DMS 273 treated with DMSO at 0.1 percent for 48 hours (cell line): ENCODE measurements around the gene ADAMTS3.
"Not testable (repeated sequence)": the region's sequence is repeated elsewhere in the genome, so short reads cannot be mapped to it uniquely, and the experiment has no call there.

ENCODE experiments used
- DNase-seq: peaks from one replicate; lab custom pipeline; 2025; lab: John Stamatoyannopoulos, UW

ADAMTS3 gene

DNA sequence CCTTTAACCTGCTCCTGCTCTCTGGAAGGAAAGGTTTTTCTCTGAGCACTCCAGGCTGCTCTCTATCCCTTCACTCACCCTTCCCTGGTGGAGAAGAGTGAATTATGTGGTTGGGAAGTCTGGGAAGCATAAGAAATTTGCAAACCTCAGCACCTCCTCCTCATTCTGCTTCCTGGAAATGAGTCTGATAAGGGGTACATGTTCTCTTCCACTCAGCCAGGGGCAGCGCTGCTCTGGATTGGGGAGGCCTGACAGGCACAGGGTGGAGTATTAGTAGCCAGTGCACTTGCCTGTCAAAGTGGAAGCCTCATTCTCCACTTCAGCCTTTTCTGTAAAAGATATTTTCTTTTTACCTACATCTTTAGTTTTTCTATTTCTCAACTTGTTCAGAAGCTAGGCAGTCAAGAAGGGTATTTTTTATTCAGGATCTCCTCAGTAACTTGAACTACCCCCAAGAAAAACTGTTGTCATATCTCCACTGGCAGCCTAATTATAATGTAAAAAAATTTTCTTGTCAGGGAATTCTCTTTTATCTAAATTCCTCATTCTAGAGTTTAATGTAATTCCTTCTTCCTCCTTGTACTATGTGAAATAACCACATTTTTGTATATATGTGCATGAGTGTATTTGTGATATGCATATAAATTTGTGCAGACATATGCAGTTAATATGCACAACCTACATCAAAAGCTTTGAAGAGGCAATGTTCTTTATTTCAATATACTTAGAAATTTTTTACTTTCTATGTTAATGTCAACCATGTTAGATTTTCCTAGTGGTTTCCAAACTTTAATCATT lies 15.3 kb downstream of the ADAMTS3 start:
- no peak for DNase-seq

DNA sequence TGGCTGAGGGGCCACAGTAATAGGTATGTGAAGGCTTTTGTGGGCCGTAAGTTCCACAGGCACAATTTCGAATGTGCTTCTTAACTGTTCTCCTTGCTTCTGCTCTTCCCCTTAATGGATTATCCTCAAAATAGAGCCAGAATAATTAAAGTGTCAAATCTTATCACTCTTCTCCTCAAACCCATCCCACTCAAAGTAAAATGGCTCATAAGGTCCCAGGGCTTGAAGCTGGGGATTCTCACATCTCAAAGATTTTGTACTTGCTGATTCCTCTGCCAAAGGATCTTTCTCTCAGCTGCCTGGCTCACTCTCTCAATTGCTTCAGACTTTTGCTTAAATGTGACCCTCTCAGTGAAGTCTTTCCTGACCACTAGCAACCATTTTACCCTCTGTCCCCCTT lies 16.6 kb downstream of the ADAMTS3 start:
- DNase-seq: no peak

DNA sequence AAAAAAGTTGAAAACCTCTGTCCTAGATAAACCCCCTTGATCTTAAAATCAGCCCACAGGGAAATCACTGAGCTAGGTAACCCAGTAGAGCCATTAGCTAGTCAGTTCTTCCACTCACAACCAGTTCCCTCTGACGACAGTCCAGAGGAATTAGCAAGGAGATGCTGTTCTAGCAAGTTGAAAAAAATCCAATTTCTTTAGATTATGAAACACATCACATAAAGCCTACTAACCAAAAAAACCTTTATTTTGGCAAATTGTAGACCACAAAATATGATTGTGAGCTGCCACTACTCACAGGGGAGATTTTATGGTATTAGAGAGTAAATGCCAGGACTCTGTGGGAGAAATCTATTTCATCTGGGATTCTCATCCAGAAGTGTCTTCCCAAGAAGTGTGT lies 22.6 kb downstream of the ADAMTS3 start:
- no peak for DNase-seq

DNA sequence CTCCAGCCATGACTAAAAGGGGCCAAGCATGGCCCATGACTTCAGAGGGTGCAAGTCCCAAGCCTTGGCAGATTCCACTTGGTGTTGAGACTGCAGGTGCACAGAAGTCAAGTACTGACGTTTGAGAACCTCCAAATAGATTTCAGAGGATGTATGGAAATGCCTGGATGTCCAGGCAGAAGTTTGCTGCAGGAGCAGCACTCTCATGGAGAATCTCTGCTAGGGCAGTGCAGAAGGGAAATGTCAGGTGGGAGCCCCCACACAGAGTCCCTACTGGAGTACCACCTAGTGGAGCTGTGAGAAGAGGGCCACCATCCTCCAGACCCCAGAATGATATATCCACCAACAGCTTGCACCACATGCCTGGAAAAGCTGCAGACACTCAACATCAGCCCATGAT lies 28.3 kb downstream of the ADAMTS3 start:
- not testable (repeated sequence) for DNase-seq

DNA sequence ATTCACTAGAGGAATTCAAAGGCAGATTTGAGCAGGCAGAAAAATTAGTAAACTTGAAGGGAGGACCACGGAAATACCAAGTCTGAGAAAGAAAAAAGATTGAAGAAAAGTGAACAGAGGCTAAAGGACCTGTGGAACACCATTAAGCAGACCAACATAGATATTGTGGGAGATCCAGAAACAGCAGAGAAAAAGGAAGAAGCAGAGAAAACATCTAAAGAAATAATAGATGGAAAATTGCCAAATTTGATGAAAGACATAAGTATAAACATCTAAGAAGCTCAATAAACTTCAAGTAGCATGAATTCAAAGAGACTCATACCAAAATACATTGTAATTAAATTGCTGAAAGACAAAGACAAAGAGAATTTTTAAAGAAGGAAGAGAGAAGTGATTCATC lies 31.0 kb downstream of the ADAMTS3 start:
- DNase-seq: no peak

DNA sequence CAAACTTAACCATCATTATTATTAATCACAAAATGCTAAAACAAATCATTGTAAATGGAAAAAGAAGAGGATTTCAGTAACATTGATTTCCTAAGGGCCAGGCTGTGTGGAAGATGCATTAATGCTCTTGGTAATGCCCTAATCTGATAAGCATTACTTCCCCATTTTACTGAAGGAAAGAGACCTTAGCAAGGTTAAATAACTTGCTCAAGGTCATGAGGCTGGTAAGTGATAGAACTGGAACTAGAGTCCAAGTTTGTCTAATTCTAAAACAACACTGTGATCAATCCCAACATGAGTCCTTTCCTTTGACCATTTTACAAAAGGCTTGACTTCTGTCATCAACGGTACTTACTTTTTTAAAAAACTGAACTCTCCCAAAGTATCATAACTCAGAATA lies 32.6 kb downstream of the ADAMTS3 start:
- DNase-seq: no peak

DNA sequence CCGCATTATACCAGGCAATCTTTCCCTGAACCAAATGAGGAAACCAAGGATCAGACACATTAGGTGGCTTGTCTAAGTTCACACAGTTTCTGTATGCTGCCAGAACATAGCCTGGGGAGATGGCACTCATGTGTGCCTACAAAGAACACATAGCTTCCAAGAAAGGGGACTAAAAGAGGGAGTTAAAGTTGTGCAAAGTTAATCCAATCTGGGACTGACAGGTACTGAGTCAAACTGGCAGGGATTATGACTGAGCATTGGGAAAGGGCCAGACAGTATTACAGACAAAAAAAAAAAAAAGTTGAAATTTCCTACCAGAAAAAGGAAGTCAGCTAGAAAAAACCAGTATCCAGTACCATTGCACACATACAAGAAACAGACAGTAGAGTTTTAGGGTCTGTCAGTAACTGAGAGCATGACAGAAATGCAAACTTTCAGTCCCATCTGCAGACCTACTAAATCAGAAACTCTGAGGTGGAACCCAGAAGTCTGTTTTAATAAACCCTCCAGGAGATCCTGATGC lies 37.2 kb downstream of the ADAMTS3 start:
- DNase-seq: no peak

DNA sequence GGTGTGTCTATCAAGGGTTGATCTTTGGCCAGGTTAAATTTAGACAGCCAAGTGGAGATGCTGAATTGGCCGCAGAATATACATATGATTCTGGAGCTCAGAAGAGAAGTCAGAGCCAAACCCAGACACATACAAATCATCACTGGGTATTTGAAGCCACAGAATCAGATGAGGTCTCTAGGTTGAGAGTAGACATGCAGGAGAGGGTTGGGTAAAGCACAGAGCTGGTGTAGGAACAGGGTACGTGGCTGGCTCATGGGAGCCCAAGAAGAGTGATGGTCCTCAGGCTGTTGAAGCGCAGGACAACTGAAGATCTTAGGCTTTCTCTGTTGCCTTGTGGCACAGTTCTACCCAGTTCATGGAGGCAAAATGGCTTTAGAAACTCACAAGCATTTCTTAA lies 37.7 kb downstream of the ADAMTS3 start:
- DNase-seq: no peak

DNA sequence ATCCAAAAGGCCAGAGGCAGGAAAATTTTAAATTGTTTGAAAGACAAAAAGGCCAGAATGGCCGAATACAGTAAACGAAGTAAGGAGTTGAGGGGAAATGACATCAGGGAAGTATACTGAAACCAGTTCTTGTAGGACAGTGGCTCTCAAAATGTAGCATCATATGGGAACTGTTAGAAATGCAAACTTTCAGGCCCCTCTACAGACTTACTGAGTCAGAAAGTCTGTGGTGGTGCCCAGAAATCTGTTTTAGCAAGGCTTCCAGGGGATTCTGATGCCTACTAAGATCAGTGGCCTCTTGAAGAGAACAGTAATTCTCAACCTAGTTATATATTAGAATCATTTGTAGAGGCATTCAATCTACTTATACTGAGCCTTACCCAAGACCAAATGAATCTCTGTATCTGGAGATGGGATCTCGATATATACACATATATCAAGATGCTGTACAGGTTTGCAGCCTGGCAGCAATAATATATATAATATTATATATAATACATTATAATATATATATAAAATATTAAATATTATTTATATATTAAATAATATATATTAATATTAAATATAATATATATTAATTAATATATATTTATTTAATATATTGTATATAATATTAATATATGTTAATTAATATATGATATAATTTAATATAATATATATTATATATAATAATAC lies 39.7 kb downstream of the ADAMTS3 start:
- no peak for DNase-seq

DNA sequence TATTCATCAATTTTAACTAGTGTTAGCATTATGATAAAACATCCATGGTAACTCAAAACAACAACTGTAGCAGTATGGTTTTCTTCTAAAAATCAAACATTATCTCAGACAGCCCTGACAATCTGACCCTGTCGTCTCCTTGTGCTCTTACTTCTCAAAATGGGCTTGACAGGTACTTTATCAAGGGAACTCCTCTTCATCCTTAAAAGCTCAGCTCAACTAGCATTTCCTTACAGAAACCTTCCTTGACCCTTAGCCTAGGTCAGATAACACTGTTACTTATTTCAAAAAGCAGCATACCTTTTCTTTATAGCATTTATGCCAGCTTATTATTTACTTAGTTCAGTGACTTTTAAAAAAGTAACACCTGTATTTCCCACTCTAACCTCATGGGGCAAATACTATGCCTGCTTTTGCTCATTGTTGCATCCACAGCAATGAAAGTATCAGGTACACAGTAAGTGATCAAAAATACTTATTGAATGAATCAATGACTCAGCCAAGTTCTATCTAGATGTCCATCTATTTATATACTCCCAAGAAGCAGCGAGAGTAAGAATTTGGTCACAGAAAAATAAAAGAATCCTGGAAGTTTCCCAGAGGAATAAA lies 41.9 kb downstream of the ADAMTS3 start:
- DNase-seq: no peak

DNA sequence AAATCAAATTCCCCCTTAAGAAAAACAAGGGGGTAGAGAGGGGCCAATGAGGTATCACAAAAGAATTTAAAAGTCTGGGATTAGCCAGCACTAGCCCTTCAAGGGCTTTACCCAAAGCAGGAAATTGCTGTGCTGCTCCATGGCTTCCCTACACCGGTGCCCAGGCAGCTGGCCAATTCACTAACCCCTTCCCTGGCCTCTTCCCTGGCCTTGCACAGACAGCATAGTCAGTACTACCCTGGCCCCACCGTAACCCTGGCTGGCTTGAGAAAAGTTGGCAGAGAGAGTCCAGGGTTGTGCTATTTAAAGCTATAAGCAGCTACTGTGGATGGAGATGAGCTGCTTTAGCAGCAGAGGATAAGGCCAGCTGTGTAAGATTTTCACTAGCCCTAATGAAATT lies 43.1 kb downstream of the ADAMTS3 start:
- no peak for DNase-seq

DNA sequence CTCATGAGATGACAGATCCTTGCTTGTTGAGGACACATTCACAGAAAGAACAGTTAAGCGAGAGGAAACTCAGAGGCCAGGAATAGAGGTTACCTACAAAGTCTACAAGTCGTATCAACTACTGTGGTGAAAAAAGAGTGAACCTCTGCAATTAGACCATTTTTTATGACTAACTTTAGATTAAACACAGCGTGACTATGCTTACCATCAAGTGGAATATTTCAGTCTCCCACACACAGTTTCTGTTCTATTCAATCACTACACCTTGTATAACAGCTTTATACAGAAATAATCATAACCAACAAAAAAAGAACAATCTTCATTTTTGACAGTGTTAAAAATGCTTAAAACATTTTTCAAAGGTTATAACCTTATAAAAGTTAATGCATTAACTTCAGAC lies 46.6 kb downstream of the ADAMTS3 start:
- DNase-seq: no peak

DNA sequence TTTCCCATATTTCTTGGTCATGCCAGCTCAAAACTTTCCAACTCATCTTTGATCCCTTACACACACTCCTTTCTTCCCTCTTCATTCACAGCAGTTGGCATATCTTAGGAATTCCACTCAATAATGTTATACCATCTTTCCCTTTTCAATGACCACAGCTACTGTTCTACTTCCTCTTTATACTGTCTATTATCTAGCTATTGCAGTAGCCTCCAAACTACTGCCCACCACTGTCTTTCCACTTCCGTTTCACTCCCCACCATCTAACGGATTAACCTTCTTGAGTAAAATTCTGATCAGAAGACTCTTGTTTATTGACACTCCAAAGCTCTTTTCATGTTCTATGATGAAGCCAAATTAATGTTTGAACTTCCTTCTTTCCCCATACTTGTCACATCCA lies 55.8 kb downstream of the ADAMTS3 start:
- no peak for DNase-seq

DNA sequence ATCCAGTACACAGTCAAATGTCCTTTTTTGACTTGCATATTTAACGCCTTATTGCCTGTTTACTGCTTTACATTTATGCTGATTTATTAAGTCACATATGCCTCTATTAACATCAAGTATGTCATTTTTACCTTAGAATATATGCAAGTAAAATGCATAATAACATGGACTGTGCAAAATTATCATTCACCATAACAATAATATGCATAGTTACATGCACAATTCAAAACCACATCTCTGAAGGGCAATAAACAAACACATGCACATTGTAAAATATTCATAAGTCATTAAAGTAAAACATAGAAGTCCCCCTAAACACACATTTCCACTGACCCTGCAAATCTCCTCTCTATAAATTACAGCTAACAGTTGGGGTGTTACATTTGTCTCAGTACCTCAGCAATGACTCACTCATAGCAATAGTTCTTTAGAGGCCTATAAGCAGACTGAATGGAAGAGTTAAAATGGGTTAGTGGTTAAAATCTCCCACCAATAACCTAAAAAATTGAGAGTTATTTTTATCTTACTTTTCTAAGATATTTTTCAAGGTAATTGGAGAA lies 61.1 kb downstream of the ADAMTS3 start:
- DNase-seq: no peak

DNA sequence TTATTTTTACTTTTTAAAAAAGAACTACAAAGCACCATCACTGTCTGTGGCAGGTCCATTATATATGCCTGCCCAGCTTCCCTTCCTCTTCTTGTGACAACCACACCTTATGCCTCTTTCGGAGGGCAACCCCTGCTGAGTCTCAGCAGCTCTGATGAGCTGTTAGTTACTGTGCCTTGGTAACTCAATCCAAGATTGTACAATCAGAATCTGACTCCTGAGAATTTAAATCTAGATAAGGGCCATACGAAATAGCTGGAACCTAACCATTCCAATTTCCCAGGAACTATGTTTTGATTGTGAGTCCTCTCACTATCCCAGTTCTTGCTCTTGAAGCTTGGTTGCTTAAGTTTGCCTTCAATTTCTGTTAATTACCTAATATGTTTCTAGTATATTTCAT lies 61.9 kb downstream of the ADAMTS3 start:
- DNase-seq: no peak

DNA sequence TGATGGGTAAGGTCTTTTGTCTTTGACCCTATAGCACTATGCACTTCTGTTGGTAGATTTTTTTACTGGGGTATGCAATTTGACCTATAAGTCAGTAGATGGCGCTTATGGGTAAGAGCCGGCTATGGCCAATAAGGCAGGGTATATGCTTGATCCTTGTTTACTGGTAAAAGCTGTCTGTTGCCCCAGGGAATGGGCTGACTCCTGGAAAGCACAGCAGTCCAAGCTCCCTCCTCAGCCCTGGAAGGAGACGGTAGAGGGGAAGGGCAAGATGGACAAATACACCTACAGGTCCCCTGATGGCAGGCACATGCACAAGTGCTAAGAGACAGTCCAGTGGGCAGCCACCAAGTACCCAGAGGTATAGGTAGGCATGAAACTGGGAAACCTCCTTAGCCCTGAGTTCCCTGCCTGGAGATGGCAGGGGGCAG lies 63.7 kb downstream of the ADAMTS3 start:
- no peak for DNase-seq

DNA sequence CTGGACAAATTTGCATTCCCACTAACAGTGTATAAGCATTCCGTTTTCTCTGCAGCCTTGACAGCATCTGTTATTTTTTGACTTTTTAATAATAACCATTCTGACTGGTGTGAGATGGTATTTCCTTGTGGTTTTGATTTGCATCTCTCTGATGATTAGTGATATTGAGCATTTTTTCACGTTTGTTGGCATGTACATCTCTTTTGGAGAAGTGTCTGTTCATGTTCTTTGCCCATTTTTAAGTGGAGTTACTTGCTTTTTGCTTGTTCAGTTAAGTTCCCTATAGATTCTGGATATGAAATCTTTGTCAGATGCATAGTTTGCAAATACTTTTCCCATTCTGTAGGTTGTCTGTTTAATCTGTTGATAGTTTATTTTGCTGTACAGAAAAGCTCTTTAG lies 68.8 kb downstream of the ADAMTS3 start:
- DNase-seq: no peak

DNA sequence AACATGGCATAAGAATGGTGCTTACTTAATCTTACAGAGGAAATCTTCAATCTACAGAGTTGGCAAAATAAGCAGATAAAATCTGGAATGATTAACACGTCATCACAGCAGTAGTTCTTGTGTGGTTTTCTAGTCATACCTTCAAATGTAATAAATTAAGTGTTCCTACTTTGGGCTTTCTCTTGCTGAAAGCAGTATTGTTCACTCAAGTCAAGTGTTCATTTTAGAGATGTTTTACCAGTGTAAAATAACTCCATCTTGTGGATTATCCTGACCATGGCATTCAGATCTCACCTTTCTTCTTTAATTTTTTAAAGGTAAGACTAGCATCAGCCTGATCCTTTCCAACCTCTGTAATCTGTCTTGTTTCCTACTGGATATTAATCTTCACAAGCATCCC lies 72.9 kb downstream of the ADAMTS3 start:
- no peak for DNase-seq

DNA sequence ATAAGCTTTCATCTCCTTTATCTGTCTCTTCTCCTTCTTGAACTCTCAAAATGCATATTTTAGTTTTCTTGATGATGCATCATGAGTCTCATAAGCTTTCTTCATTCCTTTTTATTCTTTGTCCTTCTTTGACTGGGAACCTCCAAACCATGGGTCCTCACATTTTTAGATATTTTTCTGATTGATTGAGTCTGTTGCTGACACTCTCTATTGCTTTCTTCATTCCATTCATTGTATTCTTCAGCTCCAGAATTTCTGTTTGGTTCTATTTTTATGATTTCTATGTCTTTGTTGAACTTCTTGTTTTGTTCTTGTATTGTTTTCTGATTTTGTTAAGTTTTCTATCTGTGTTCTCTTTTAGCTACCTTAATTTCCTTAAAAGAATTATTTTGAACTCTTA lies 74.9 kb downstream of the ADAMTS3 start:
- DNase-seq: no peak

DNA sequence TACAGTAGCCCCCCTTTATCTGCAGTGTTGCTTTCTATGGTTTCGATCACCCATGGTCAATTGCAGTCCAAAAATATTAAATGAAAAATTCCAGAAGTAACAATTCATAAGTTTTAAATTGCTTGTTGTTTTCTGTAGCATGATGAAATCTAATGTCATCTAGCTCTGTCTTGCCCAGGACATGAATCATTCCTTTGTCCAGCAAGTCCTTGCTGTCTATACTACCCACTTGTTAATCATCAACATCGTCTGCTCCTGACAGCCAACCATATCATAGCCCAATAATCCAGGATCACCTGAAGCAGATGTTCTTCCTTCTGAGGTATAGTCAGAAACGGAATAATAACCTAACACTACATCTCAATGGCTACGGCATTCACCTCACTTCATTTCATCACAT lies 79.8 kb downstream of the ADAMTS3 start:
- DNase-seq: no peak

DNA sequence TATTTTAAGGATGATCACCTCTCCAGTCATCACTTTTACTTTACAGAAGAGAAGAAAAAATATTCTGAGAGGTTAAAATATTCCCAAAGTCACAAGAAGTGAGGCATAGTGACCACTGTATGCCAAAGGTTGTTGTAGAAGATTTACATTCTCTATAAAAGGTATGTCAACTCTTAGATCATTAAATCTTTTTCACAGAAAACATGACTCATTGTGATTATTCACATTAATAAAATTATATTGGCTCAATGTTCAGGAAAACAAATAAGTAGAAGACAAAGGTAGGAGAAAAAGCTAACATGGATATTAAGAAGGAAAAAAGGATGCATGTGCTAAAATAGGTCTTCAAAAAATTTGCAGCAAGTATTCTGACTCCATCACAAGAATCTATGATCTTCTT lies 82.0 kb downstream of the ADAMTS3 start:
- DNase-seq: no peak

DNA sequence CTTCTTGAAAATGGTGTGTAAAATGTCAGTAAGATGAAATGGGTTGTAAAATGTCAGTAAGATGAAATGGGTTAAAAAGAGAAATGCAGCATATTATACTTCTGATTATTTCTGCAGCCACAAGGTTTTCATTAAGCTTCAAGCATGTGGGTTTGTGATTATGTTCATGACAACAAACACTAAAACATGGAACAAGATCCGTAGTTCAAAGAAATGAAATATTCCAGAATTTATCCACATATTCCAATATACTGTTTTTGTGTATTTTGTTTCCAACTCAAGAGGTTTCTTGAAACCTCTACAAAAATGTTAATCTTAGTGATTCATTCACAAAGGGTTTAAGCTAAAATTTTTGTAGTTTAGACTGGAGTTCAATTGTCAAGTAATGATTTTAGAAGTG lies 84.0 kb downstream of the ADAMTS3 start:
- no peak for DNase-seq

DNA sequence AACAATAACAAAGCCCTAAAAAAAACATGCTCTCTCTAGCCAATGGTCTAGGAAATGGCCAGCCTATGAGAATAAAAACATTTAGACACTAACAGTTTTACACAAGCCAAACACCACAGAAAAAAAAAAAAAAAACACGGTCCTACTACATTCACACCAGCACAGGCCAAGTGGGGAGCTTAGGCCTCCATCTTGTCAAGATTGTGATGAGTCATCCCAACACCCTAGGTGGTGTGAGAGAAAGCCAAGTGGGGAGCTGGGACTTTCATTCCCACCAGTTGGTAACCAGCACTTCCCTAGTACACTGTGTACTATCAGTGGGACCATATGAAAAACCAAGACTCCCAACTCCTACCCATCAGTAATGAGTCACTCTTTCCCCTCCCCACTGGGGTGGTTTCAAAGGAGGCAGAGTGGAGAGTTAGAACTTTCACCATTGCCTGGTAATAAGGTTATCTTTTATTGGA lies 95.6 kb downstream of the ADAMTS3 start:
- DNase-seq: no peak
